ENCODE measurements around the gene FAM171A2.
"Not testable (repeated sequence)": the region's sequence is repeated elsewhere in the genome, so short reads cannot be mapped to it uniquely, and the experiment has no call there.

Gene FAM171A2

DNA sequence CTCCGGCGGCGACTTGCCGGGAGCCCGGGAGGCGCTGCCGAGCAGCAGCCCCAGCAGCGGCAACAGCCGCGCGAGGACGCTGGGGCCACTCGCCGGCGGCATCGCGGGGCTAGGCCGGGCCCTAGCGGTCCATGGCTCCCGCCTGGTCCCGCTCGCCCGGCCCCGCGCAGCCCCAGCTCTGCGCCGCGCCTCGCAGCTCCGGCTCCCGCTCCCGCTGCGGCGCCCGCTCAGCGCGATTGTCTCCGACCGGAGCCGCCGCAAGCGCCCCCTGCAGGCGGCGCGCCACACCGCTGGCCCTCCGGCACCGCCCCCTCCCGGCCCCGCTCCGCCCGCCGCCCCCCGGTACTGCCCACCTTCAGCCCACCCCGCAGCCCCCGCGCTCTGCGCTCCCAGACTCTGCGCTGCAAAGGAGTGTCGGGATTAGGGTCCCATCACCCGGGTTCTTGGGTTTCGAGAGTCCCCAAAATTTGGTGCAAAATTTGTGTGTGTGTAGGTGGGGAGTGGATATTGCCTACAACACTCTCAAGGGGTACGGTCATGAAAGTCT is at the start of gene FAM171A2:
TSS of gene FAM171A2 (minus strand) at position 241 of the 547 bp plus-strand sequence. CDS start at position 102, 139 bp downstream.
- FAIRE-seq: no peak

DNA sequence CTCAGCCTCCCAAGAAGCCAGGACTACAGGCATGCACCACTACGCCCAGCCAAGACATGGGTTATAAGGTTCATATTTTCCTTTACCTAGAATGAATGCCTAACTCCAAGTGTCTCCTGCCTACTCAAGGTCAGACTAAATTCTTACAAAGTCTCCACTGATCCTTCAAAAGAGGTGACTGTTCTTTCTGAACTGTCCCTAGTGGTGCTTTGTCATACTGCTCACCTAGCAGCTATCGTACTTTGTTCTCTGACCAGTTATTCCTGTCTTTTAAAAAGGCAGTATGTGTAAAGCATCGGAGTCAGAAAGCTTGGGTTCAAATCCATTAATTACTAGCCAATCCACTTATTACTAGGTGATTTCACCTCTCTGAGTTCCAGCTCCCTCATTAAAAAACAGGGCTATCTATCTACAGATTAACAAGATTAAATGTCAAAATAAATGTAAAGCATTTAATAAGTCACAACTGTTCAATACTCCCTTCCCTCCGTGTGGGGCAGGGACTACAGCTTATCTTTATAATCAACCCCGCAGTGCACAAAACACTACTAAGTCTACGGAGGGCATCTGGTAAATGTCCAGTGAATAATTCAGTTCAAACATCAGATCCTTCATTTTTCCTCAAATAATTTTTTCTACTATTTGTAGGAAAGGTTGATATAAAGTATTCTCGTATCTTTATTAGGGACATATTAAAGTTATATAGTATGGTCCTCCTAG is 45.8 kb upstream of the FAM171A2 start:
- FAIRE-seq: no peak

DNA sequence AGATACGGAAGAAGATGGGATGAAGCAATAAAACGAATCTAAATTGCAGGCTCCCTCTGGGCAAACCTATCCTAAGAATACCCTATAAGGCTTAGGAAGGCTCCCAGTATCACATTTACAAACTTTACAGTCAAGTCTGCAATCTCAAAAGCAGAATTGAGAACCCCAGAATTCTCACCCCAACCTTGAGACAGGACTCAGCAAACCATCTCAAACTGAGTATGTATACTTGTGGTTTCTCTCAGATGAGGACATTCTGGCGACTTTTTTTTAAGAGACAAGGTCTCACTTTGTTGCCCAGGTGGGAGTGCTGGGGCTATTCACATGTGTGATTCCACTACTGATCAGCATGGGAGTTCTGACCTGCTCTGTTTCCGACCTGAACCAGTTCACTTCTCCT is 45.1 kb upstream of the FAM171A2 start:
- no peak for FAIRE-seq

DNA sequence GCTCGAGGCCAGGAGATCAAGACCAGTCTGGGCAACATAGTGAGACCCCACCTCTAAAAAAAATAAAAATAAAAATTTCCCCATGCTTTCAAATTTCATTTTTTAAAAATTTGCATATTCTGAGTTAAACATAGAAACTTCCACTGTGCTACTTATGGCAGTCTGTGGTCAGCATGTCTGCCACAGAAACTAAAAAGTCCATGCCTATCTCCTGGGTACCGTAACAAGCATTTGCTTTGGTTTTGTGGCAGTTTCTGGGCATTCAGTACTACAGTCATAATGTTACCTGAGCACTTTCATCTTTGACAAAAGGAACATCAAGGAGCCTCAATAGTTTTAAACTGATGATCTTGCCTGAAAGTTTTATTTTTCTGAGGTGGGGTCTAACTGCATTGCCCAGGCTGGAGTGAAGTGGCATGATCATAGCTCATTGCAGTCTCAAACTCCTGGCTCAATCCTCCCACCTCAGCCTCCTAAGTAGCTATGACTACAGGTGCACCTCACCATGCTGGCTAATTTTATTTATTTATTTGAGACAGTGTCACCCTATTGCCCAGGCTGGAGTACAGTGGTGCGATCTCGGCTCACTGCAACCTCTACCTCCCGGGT is 39.0 kb upstream of the FAM171A2 start:
- no peak for FAIRE-seq

DNA sequence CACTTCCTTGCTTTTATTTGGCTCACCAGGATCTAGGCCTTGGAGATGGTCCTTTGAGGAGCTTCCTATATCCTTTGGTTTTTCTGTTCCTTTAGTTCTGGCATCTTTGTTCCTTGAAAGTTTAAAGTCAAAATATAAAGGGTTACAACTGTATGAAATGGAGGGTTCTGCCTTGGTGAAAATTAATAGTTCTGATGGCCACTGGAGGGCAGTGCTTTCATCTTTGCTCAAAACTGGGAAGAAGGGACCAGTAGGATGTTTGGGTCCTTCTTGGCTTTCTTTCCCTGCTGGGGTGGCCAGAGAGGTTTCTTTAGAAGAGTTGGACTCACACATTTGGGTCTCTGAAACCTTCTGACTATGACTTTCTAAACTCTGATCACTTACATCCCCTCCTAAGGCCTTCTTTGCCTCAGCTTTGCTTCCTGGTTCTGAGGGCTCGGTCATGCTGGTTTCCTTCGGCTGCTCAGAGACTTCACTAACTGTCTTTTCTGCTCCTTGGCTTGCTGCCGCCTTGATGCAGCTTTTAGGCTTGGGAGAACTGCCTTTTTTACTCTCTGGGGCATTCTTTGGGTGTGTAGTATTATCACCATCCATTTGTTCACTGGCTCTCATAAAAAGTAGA is 36.7 kb upstream of the FAM171A2 start:
- peak; percentile 67 for FAIRE-seq

DNA sequence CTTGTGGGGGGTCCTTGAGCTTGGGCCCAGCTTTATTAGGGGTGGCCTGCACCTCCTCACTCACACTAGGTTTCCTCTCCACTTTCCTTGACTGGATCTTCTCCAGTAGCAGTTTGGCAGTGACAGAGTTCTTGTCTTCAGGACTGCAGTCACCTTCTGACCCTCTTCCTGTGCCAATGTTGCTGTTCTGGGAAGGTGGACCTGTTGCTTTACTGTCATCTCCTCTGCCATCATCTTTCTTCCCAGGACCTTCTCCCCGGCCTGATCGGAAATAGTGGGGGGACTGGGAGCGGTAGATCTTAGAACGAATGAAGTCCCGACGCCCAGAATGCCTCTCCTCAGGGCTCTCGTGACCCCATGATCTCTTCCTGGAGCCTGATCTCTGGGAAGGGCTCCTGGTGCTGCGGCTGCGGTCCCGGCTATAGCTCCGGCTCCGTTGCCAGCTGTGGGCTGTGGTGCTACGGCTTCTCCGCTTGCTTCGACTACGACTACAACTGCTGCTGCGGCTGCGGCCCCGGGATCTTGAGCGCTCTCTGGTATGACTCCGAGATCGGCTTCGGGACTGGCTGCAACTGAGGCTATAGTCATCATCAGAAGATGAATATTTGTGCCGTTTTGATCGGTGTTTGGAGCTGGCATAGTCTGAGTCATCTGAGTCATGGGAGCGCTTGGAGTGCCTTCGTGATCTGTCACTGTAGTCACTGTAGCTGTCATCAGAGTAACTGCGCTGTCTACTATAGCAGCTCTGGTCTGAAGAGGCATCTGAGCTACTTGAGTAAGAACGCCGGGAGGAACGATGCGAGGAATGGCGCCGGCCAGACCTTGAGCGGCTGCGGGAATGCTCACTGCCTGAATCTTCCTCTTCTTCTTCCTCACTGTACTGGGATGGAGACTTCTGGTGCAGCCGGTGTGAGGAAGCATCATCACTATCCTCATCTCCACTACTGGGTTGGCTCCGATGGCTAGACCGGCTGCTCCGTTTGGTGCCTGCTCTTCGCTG is 35.3 kb upstream of the FAM171A2 start:
- no peak for FAIRE-seq

DNA sequence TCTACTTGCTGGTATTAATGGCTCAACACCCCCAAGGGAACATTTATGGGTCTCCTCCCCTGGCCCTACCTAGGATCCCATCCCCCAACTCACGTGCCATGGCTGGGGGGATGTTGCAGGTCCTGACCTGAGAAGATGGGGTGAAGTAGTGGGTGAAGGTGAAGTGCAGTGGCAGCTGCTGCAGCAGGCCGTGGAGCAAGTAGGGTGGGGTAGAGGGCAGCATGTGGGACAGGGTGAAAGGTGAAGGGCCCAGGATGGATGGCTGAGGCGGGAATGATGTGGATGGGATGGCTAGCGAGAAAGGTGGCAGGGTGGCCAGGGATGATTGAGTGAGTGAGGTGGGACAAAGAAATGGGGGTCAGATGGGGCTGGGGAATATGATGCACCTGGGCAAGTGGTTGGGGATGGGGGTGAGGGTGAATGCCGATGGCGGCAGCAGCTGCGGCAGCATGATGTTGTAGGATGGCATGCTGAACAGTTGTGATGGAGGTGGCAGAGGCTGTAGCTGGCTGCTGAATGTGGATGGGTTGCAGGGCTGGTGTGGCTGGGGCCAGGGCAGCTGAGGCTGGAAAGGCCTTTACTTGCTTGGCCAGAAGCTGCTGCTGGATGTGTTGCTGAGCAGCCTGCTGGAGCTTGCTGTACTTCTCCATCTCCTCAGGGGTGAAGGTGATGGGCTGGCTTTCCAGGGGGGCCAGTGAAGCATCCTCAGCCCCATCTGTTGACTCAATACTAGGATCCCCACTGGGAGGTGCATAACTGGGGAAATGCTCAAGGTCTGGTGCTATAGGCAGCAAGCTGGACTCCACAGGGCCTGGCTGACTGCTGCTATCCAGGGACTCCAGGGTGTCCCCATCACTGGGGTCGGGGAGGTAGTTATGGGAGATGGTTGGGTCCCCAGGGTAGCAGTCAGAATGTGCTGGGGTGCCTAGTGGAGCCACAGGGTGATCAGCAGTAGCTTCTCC is 34.1 kb upstream of the FAM171A2 start:
- no peak for FAIRE-seq

DNA sequence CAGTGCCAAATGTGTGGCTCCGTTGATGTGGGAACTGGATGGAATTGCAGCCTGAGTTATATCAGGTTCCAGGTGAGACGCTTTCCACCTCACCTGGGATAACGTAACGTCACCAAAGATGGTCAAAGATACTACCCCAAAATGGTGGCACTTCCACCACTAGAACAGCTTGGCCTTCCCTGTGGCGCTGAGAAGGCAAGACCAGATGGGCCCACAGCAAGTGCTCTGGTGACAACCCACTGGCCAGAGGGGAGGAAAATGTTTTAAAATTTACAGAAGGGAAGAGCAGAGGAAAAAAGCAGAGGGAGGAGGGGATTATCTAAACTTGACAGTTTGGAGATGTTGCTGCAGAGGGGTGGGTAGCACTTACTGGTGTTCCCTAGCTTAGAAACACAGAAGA is 33.3 kb upstream of the FAM171A2 start:
- FAIRE-seq: no peak

DNA sequence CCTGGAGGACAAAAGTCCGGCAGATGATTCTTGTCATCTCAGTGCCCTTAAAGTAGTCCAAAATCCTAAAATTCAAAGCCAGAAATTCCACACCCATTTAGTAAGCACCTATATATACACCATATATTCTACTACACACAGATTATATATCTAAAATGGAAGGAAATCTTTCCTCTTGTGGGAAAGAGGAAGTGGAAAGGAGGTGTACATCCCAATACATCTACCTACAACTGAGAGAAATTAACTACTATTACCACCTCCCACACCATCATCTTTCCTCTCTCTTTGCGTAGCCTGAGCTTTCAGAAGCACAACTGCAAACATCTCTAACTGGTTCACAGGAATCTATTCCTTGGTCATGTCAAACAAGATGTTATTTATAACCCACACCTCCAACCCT is 31.2 kb upstream of the FAM171A2 start:
- FAIRE-seq: no peak

DNA sequence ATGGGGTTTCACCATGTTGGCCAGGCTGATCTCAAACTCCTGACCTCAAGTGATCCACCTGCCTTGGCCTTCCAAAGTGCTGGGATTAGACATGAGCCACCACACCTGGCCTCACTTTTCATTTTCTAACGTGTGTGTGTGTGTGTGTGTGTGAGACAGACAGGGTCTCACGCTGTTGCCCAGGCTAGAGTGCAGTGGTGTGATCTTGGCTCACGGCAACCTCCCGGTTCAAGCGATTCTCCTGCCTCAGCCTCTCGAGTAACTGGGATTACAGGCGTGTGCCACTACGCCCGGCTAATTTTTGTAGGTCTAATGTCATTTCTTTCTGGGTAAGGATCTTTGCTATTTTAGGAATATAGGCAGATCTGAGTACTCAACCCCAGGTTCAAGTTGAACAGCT is 30.5 kb upstream of the FAM171A2 start:
- not testable (repeated sequence) for FAIRE-seq

DNA sequence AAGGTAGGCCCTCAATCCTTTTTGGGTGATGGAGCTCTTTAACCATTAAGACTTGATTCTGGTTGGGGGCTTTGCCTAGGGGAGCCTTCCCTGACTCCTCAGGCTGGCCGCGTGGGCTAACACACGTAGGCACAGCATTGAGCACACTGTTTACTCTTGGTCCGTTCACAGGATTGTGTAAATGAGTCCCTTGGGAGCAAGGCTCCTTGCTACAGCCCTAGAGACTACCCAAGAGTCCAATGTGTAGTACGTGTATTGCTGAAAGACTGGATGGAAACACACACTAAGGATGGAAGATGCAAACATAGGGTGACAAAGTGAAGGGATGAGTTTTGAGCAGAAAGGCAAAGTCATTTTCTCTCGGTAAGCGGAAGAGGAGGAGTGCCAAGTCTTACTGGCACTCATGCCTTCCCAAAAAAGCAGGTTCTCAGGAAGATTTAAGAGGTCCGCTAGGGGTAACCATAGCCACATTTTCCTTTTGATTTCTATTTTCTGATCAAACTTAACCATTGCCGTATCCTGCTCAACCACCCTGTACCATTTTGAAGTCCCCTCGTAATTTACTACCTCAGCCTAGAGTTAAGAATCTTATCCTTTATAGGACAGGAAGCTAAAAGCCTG is 26.7 kb upstream of the FAM171A2 start:
- FAIRE-seq: no peak

DNA sequence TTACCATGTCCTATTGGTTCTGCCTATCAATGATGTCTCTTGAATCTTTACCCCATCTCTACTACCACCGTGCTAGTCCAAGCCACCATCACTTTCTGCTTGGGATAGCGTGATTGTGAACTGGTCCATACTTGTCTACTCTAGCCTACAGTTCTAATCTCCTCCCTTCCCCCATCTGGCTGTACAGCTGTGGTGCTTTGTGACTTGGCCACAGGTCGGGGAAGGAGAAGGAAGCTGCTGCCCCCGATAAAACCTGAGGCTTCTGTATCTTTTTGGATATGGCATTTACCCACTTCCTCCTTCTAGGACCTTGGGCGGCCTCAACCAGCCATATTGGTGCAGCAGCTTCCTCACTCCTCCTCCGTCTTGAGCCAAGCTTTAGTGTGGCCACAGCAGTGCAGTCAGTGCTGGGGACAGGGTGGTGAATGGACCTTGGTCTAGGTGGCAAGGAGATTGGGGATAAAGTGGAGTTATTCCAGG is 26.1 kb upstream of the FAM171A2 start:
- FAIRE-seq: no peak

DNA sequence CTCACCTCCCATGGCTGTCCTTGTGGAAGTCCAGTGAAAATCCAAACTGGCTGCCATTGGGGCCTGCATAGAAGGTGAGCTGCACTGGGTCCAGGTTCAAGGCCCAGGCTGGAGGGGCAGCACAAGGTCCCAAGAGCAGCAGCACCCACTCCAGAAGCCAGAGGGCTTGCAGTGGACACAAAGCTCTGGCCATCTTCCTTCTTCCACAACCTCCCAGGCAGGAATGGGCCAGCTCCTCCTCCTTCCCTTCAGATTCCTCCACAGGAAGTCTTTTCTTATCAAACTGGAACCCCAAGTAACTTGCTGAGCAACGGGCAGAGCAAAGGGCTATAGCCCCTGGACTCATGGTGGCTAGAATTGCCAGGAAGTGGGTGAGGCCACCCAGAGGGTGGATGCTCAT is 25.6 kb upstream of the FAM171A2 start, which contains the start of gene ITGA2B:
TSS of gene ITGA2B (minus strand) at position 369 of the 400 bp plus-strand sequence. CDS start at position 193, 176 bp downstream.
- no peak for FAIRE-seq

DNA sequence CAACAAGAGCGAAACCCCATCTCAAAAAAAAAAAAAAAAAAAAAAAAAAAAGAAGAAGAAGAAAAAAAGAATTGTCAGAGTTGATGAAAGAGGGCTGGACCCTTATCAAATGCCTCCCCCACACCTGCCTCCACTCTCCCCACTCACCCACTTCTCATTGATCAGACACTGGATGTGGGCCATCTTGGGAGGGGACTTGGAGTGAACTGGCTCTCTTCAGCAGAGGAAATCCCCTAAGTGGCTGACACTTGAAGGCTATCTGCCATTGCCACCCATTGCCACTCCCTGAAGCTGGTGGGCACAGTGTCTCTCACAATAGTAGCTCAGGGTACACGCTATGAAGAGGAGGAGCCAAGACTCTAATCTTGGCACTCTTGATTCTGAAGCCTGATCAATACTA is 24.2 kb upstream of the FAM171A2 start:
- no peak for FAIRE-seq

DNA sequence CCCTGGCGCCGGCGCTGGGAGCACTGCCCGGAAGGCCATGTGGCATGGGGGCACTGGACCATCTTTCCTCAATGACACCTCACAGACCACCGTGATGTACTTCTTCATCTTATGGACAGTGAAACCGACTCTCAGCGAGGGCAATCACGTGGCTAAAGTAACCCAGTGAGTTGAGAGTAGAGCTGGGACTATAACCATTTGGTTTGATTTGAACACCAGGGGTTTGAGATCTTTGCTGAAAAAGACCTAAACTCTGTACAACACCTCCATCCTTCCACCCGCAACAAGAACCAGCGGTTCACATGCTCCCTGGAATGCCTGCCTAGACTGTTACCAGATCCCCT is 22.5 kb upstream of the FAM171A2 start:
- FAIRE-seq: no peak

DNA sequence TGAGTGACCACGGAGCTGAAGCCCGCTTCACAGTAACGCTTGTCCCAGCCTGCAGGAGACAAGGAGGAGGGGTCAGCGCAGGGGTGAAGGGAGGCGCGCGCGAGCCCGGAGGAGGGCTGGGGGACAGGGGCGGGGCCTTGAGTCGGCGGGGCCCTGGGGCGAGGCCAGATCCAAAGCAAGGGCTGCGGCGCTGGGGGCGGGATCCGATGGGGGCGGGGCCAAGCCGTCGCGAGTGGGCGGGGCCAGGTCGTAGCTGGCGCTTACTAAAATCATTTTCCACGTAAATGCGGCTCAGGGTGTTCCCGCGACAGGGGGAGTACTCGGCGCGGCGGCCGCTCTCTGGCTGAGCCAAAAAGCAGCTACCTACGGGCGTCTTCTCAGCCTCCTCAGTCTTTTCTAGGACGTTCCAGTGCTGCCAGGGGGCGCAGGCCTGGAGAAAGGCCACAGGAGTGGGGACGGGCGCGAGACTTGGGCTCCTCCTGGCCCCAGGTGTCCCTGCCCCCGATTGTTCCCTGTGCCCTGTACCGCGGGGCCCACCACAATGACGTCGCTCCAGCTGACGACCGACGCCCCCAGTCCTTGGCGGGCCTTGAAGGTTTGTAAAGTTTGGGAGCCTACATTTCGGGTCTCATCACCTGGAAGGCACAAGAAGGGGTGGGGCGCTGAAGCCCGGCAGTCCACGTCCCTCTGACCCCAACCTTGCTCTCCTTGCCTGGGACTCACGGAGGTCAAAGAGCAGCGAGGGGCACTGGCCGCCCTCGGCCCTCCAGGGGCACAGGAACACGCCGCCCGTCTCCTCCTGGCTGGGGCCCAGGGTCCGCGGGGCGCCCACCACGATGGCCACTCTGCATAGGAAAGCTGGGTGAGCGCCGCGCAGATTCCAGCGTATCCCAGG is 21.9 kb upstream of the FAM171A2 start:
- FAIRE-seq: no peak

DNA sequence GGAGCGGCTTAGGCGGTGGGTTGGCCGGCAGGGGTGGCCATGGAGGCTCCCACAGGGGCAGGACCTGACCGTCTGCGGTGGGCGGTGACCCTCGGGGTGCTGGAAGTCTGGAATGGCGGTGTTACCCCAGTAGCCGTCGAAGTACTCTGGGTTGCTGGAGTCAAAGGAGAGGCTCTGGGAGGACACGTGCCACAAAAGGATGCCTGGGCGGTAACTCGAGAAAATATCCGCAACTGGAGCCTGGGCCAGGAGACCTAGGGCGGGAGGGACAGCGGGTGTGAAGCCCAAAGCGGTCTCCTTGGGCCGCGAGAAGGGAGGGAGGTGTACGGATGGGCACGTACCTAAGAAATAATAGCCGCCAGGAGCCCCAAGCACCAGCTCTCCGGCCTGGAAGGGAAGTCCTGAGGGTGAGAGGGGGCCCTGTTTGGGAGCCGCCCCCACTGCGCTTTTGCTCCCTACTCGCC is 21.2 kb upstream of the FAM171A2 start:
- no peak for FAIRE-seq

DNA sequence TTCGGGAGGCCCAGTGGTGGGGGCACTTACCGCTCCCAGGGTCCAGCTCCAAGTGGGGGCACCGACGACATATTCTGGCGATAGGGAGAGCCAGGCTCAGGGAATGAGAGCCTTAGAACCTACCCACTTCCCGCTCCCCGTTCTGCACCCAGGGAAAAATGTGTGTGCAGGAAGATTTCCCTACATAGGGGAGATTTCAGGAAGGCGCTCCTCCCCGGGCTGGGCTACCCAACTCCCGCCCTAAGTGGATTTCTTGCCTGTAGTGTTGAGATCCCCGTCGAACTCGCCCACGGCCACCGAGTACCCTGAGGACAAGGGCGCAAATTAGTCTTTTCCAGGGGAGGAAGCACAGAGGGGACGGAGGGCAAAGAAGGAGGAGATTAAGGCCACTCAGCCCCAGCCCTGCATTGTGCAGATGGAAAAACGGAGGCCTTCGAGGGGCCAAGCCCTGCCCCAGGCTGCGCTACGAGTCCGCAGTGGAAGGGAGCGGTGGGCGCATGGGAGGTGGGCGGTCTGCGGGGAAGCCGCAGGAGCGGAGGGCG is 20.7 kb upstream of the FAM171A2 start:
- FAIRE-seq: no peak

DNA sequence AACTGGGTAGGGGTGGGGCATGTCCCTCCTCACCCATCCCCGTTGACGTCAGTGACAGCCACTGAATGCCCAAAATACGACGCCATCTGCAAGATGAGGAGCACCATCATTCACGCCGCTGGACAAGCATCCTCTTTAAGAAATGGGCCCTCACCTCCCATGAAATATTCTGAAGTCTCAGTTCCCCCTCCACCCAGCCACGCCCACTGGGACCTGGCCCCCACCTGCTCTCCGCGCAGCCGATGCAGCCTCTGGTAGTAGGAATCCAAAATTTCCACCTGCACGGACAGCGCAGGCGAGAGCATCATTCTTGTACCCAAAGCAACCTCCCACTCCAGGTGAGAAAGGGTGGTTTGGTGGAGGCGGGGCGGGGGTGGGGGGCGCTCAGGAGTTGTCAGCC is 20.2 kb upstream of the FAM171A2 start:
- FAIRE-seq: no peak
